ENCODE measurements around the gene PNMA6E. TPM values are rescaled to one million over a fixed set of nuclear protein-coding genes. Genes with fewer than 3 reads are reported as not detected.

The PNMA6E gene
- total RNA-seq, 1 donor = not detected

DNA sequence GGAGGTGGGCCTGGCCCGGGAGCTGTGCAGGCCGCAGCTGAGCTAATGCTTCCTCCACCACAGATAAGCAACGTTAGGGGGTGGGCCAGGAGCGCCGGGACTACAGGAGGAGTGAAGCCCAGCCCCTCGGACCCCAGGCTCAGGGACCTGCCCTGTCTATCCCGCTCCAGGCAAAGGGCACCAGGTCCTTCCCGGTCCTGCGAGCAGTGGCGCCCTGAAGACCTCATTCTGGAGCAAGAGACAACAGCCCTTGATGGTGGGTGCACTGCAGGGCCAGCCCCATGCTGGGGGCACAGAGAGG lies 45.4 kb upstream of the PNMA6E start:
- no peaks in the 10 kb centered on the region for H3K27me3 ChIP-seq (ENCODE audit: insufficient read depth, low read length)
- H3K27ac ChIP-seq (ENCODE audit: low read depth, low read length) = no peak overlapping the region
- H4K20me1 ChIP-seq (ENCODE audit: insufficient read depth, low read length) = no peaks in the 10 kb centered on the region
- no peak overlapping the region for H2AFZ ChIP-seq (ENCODE audit: low read length)
- H3K36me3 ChIP-seq (ENCODE audit: insufficient read depth, low read length) = no peaks in the 10 kb centered on the region
- H3K9me3 ChIP-seq (ENCODE audit: low read depth, low read length) = no peaks in the 10 kb centered on the region
- H3K79me2 ChIP-seq (ENCODE audit: insufficient read depth, low read length) = no peaks in the 10 kb centered on the region
- H3K4me3 ChIP-seq (ENCODE audit: insufficient read depth, low read length) = no peak overlapping the region
- H3K4me1 ChIP-seq (ENCODE audit: insufficient read depth, low read length) = no peaks in the 10 kb centered on the region
- TF ChIP-seq, protein P1, sequence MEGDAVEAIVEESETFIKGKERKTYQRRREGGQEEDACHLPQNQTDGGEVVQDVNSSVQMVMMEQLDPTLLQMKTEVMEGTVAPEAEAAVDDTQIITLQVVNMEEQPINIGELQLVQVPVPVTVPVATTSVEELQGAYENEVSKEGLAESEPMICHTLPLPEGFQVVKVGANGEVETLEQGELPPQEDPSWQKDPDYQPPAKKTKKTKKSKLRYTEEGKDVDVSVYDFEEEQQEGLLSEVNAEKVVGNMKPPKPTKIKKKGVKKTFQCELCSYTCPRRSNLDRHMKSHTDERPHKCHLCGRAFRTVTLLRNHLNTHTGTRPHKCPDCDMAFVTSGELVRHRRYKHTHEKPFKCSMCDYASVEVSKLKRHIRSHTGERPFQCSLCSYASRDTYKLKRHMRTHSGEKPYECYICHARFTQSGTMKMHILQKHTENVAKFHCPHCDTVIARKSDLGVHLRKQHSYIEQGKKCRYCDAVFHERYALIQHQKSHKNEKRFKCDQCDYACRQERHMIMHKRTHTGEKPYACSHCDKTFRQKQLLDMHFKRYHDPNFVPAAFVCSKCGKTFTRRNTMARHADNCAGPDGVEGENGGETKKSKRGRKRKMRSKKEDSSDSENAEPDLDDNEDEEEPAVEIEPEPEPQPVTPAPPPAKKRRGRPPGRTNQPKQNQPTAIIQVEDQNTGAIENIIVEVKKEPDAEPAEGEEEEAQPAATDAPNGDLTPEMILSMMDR (IDR thresholded peaks at IDR 0.05; ENCODE audit: extremely low read depth, low read depth, low read length) = no peak
- no peak overlapping the region for H3K4me2 ChIP-seq (ENCODE audit: insufficient read depth, low read length)
- DNase-seq (ENCODE audit: insufficient read length, low spot score, missing footprints) = no peak

GRCh38 chrX:153445856-153446635 lies 44.9 kb upstream of the PNMA6E start, which contains the start of gene TREX2:
TREX2 (minus strand) TSS chrX:153446056; CDS start chrX:153445430, 626 bp downstream.
- DNase-seq (ENCODE audit: insufficient read length, low spot score, missing footprints) = peak; percentile 81
- Histone ChIP-seq H3K9me3 (ENCODE audit: low read depth, low read length) (no peaks in the 10 kb centered on the region), H4K20me1 (ENCODE audit: insufficient read depth, low read length) (no peaks in the 10 kb centered on the region), H3K27ac (ENCODE audit: low read depth, low read length) (no peak within 1 kb of the TSS), H3K4me1 (ENCODE audit: insufficient read depth, low read length) (no peaks in the 10 kb centered on the region), H3K36me3 (ENCODE audit: insufficient read depth, low read length) (no peaks in the 10 kb centered on the region), H2AFZ (ENCODE audit: low read length) (no peak within 1 kb of the TSS), H3K27me3 (ENCODE audit: insufficient read depth, low read length) (no peaks in the 10 kb centered on the region), H3K79me2 (ENCODE audit: insufficient read depth, low read length) (no peaks in the 10 kb centered on the region), H3K4me3 (ENCODE audit: insufficient read depth, low read length) (no peak within 1 kb of the TSS), H3K4me2 (ENCODE audit: insufficient read depth, low read length) (no peak within 1 kb of the TSS)
- TF ChIP-seq, protein P1 (IDR thresholded peaks at IDR 0.05; ENCODE audit: extremely low read depth, low read depth, low read length) = no peak

GRCh38 chrX:153445106-153445855 lies 44.1 kb upstream of the PNMA6E start:
- peak; percentile 79 for DNase-seq (ENCODE audit: insufficient read length, low spot score, missing footprints)
- Histone ChIP-seq H3K36me3 (ENCODE audit: insufficient read depth, low read length) (no peaks in the 10 kb centered on the region), H3K4me3 (ENCODE audit: insufficient read depth, low read length) (no peak overlapping the region), H3K79me2 (ENCODE audit: insufficient read depth, low read length) (no peaks in the 10 kb centered on the region), H2AFZ (ENCODE audit: low read length) (no peak overlapping the region), H4K20me1 (ENCODE audit: insufficient read depth, low read length) (no peaks in the 10 kb centered on the region), H3K27me3 (ENCODE audit: insufficient read depth, low read length) (no peaks in the 10 kb centered on the region), H3K4me2 (ENCODE audit: insufficient read depth, low read length) (no peak overlapping the region), H3K9me3 (ENCODE audit: low read depth, low read length) (no peaks in the 10 kb centered on the region), H3K27ac (ENCODE audit: low read depth, low read length) (no peak overlapping the region), H3K4me1 (ENCODE audit: insufficient read depth, low read length) (no peaks in the 10 kb centered on the region)
- TF ChIP-seq, protein P1 (IDR thresholded peaks at IDR 0.05; ENCODE audit: extremely low read depth, low read depth, low read length) = no peak

GRCh38 chrX:153444333-153445011 lies 43.3 kb upstream of the PNMA6E start:
- Histone ChIP-seq H3K27ac (ENCODE audit: low read depth, low read length) (no peak overlapping the region), H2AFZ (ENCODE audit: low read length) (no peak overlapping the region), H3K4me2 (ENCODE audit: insufficient read depth, low read length) (no peak overlapping the region), H4K20me1 (ENCODE audit: insufficient read depth, low read length) (no peaks in the 10 kb centered on the region), H3K36me3 (ENCODE audit: insufficient read depth, low read length) (no peaks in the 10 kb centered on the region), H3K4me3 (ENCODE audit: insufficient read depth, low read length) (no peak overlapping the region), H3K4me1 (ENCODE audit: insufficient read depth, low read length) (no peaks in the 10 kb centered on the region), H3K9me3 (ENCODE audit: low read depth, low read length) (no peaks in the 10 kb centered on the region), H3K27me3 (ENCODE audit: insufficient read depth, low read length) (no peaks in the 10 kb centered on the region), H3K79me2 (ENCODE audit: insufficient read depth, low read length) (no peaks in the 10 kb centered on the region)
- no peak for DNase-seq (ENCODE audit: insufficient read length, low spot score, missing footprints)
- TF ChIP-seq, protein P1 (IDR thresholded peaks at IDR 0.05; ENCODE audit: extremely low read depth, low read depth, low read length) = no peak
